A673 (cell line): ENCODE results near the gene GALNT6. TPM values are rescaled to one million over a fixed set of nuclear protein-coding genes. Genes with fewer than 3 reads are reported as not detected.

Experiments used
- BruUV-seq: library from RNA; stranded (reverse); fragments of 400-500 nt; replicated peaks from 2 replicates; lab custom pipeline; 2021; lab: Mats Ljungman, UMichigan
- CTCF ChIA-PET: fragments of 300-600 bp; sonication (Branson Sonifier 250); formaldehyde crosslinking; loops from one replicate; lab custom pipeline; 2022; ENCODE audit warnings: antibody characterized with exemption; lab: Charles Lee
- POLR2A ChIA-PET: fragments of 300-600 bp; sonication (Branson Sonifier 250); formaldehyde crosslinking; loops from one replicate; lab custom pipeline; 2022; ENCODE audit warnings: antibody characterized with exemption; ENCODE audit not compliant: low non-redundant PET; lab: Charles Lee
- DNase-seq: peaks from one replicate; pipeline ENCODE4 v3.0.0-alpha.2; 2015; ENCODE audit warnings: low spot score
- H3K27ac ChIP-seq: fragments of 200-600 bp; sonication (generic); 2 replicates; pipeline ENCODE4 v1.5.1; 2016; ENCODE audit warnings: mixed run types, low read depth, mild to moderate bottlenecking, mixed read lengths, antibody characterized with exemption, low read length; ENCODE audit not compliant: poor library complexity, severe bottlenecking
- H3K27me3 ChIP-seq: fragments of 200-600 bp; sonication (generic); replicated peaks from 2 replicates; pipeline ENCODE4 v1.6.1; 2017; ENCODE audit warnings: mixed run types, low read depth, mild to moderate bottlenecking, mixed read lengths, antibody characterized with exemption, low read length; ENCODE audit not compliant: insufficient read depth, poor library complexity
- H3K36me3 ChIP-seq: fragments of 200-600 bp; sonication (generic); 2 replicates; pipeline ENCODE4 v1.6.1; 2016; ENCODE audit warnings: mixed run types, mild to moderate bottlenecking, mixed read lengths, antibody characterized with exemption, low read length; ENCODE audit not compliant: insufficient read depth, poor library complexity, severe bottlenecking
- H3K4me1 ChIP-seq: fragments of 200-600 bp; sonication (generic); 2 replicates; pipeline ENCODE4 v1.6.1; 2017; ENCODE audit warnings: mixed run types, mild to moderate bottlenecking, mixed read lengths, antibody characterized with exemption, low read length; ENCODE audit not compliant: insufficient read depth, poor library complexity, severe bottlenecking
- H3K4me3 ChIP-seq: fragments of 200-600 bp; sonication (generic); 2 replicates; pipeline ENCODE4 v1.5.1; 2016; ENCODE audit warnings: low read depth, mixed run types, mild to moderate bottlenecking, mixed read lengths, low read length; ENCODE audit not compliant: poor library complexity, severe bottlenecking
- H3K9me3 ChIP-seq: fragments of 200-600 bp; sonication (generic); 2 replicates; pipeline ENCODE4 v1.6.1; 2016; ENCODE audit warnings: mixed run types, low read depth, mild to moderate bottlenecking, mixed read lengths, antibody characterized with exemption, low read length; ENCODE audit not compliant: poor library complexity, severe bottlenecking
- CTCF ChIP-seq: fragments of 300-800, 200-600 bp; sonication (generic); conservative IDR thresholded peaks from 2 replicates; pipeline ENCODE4 v1.5.1; 2017; ENCODE audit warnings: low read depth, mild to moderate bottlenecking, antibody characterized with exemption, low read length, moderate library complexity, mixed read lengths
- EZH2 ChIP-seq: fragments of 200-600 bp; sonication (generic); IDR thresholded peaks from 2 replicates; pipeline ENCODE4 v1.6.1; 2017; ENCODE audit warnings: borderline replicate concordance, low read depth, mild to moderate bottlenecking, mixed read lengths, antibody characterized with exemption, low read length; ENCODE audit not compliant: poor library complexity, severe bottlenecking
- intact Hi-C: fragments of 100-400 bp; cut with micrococcal nuclease; formaldehyde crosslinking; loops from one replicate; pipeline ENCODE4 v1.10.0; 2022; ENCODE audit not compliant: unreplicated experiment
- total RNA-seq: library from RNA; stranded (reverse); gene quantifications from 2 replicates; pipeline ENCODE4 v1.2.3, GENCODE V29; 2021

The GALNT6 gene
- total RNA-seq, 1 experiment from 2014 or later = 0.26 TPM

DNA sequence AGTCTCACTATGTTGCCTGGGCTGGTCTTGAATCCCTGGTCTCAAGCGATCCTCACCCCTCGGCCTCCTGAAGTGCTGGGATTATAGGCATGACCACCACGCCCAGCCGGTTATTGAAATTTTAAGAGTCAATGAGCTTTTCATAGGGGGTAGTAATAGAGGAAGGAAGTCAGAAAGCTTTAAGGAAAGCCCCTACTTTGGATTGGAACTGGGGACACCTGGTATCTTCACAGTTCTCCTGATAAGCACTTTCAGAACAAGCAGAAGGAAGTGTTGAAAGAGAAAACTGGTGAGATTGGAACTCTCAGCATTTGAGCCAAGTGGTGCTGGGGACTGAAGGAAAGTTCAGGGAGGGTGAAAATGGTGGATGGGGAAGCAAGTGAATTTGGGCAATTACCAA, 38.5 kb upstream of the GALNT6 start:
- no peak for DNase-seq
- intact Hi-C loops = no loop called here
- CTCF ChIA-PET = no interaction called here
- Histone ChIP-seq H3K4me3 (no peak overlapping the region), H3K27ac (no peak overlapping the region), H3K9me3 (no peaks in the 10 kb centered on the region), H3K36me3 (no peaks in the 10 kb centered on the region), H3K4me1 (no peaks in the 10 kb centered on the region), H3K27me3 (peaks cover 8% of the 10 kb centered on the region)
- BruUV-seq = no TSS peak
- TF ChIP-seq EZH2 = no peak
- no peak for TF ChIP-seq CTCF
- POLR2A ChIA-PET = no interaction called here

DNA sequence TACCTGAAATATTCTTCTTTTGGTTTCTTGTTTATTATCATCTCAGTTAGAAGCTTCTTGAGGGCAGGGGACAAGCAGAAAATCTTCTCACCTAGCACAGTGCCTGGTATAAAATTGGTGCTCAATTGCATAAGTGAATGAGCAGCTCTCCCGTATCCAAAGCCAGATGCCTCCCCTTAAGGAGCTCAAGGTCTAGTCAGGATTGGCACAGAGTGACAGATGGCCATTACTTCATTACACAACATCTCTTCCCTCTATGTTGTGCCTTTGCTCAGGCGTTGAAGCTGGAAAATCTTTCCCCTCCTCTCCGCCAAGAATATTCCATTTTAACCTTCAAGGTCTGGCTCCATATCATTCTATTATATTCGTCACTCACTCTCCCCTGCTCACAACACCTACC, 37.0 kb upstream of the GALNT6 start:
- BruUV-seq = no TSS peak
- Histone ChIP-seq H3K27me3 (peaks cover 9% of the 10 kb centered on the region), H3K4me3 (no peak overlapping the region), H3K36me3 (no peaks in the 10 kb centered on the region), H3K9me3 (no peaks in the 10 kb centered on the region), H3K4me1 (no peaks in the 10 kb centered on the region), H3K27ac (no peak overlapping the region)
- intact Hi-C loops = no loop called here
- TF ChIP-seq CTCF (no peak), EZH2 (no peak)
- DNase-seq = no peak
- ChIA-PET POLR2A (no interaction called here), CTCF (no interaction called here)

DNA sequence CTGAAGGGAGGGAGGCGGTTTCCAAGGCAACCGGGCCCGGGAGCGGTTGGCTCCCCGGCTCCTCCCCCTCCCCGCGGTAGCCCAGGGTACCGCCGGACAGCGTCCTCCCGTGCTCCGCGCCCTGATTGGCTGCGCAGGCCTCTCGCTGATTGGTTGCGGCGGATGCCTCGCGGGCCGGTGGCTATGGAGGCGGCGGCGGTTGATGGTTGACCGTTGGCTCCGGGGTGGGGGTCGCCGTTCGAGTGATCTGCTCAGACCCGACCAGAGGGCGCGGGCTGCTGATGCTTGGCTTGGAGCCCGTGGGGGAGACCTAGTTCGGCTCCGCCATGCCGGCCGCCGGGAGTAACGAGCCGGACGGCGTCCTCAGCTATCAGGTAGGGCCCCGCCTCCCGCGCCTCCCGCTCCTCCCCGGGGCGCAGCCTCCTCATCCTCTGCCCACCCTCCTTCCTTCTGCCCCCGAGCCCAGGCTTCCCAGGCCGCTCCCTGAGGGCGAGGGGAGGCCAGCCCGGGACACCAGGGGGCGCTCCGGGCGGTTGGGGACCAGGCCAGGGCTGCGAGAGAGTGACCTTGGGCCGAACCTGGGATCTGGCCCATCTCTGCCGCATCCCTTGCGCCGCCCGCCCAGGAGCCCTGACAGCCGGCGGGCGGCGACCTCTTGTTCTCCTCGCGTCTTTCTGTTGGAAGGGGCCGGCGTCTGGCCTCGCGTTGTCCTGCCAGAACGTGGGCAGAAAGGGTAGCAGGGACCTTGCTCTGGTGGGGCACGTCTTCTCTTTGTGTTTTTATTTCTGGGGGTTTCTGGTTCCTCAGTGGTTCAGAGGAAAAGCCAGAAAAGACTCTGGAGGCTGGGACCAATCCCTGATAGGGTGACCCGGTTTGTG, 33.7 kb upstream of the GALNT6 start, which contains the start of gene SLC4A8:
Gene SLC4A8 (plus strand): TSS at position 170 of the 878 bp plus-strand sequence. CDS start 157 bp downstream, at position 327.
- H3K4me3 ChIP-seq = peak within 1 kb of the TSS; percentile 40
- intact Hi-C loops = loop anchor here (2.0 kb wide), 1 partner anchor 400 kb away; no protein-coding TSS in a partner anchor
- peaks cover 9% of the 10 kb centered on the region for H3K27me3 ChIP-seq
- H3K9me3 ChIP-seq = no peaks in the 10 kb centered on the region
- ChIA-PET CTCF (interaction anchor here (0.8 kb wide), 1 partner anchor 450 kb away, joined by 4 read pairs; no protein-coding TSS in a partner anchor), POLR2A (no interaction called here)
- TF ChIP-seq EZH2 = no peak
- peak; percentile 76 for TF ChIP-seq CTCF
- H3K4me1 ChIP-seq = peaks cover 3% of the 10 kb centered on the region
- BruUV-seq = no TSS peak
- peak; percentile 86 for DNase-seq
- no peaks in the 10 kb centered on the region for H3K36me3 ChIP-seq
- H3K27ac ChIP-seq = no peak within 1 kb of the TSS
